Activated T-helper 1 cell treated with anti-CD3 and anti-CD28 coated beads, Interleukin-12 subunit alpha, Interleukin-12 subunit beta, Interleukin-2, Interleukin-4 antibody, amounts not matched to agents 30 ng/mL and 10 ng/mL and 1 ng/mL, durations not matched to agents 14 hours and 24 hours and 36 hours (primary cell): ENCODE results near the gene SENP1. TPM values are rescaled to one million over a fixed set of nuclear protein-coding genes. Genes with fewer than 3 reads are reported as not detected.

Experiments used
- DNase-seq: peaks from one replicate; pipeline ENCODE4 v3.0.0; 2021; ENCODE audit warnings: low spot score
- H3K27ac Mint-ChIP-seq: one replicate; pipeline ENCODE4 v1.8.0; 2021; ENCODE audit warnings: mild to moderate bottlenecking, mixed read lengths
- H3K27me3 Mint-ChIP-seq: one replicate; pipeline ENCODE4 v1.8.0; 2022; ENCODE audit warnings: mild to moderate bottlenecking, moderate library complexity, mixed read lengths; ENCODE audit not compliant: insufficient read depth
- H3K36me3 Mint-ChIP-seq: one replicate; pipeline ENCODE4 v1.8.0; 2021; ENCODE audit warnings: low read depth, mixed read lengths
- H3K4me1 Mint-ChIP-seq: one replicate; pipeline ENCODE4 v1.8.0; 2021; ENCODE audit warnings: low read depth, mixed read lengths
- H3K4me3 Mint-ChIP-seq: one replicate; pipeline ENCODE4 v1.8.0; 2021; ENCODE audit warnings: mild to moderate bottlenecking, moderate library complexity, mixed read lengths
- H3K9me3 Mint-ChIP-seq: one replicate; pipeline ENCODE4 v1.8.0; 2021; ENCODE audit warnings: mixed read lengths
- intact Hi-C: fragments of 100-400 bp; cut with micrococcal nuclease; formaldehyde crosslinking; loops from one replicate; pipeline ENCODE4 v1.15.1; 2024
- total RNA-seq: library from RNA; stranded (reverse); gene quantifications from 2 replicates; pipeline ENCODE4 v1.2.3, GENCODE V29; 2022

SENP1 gene
- total RNA-seq, 1 donor from 2014 or later = 52.2 TPM

DNA sequence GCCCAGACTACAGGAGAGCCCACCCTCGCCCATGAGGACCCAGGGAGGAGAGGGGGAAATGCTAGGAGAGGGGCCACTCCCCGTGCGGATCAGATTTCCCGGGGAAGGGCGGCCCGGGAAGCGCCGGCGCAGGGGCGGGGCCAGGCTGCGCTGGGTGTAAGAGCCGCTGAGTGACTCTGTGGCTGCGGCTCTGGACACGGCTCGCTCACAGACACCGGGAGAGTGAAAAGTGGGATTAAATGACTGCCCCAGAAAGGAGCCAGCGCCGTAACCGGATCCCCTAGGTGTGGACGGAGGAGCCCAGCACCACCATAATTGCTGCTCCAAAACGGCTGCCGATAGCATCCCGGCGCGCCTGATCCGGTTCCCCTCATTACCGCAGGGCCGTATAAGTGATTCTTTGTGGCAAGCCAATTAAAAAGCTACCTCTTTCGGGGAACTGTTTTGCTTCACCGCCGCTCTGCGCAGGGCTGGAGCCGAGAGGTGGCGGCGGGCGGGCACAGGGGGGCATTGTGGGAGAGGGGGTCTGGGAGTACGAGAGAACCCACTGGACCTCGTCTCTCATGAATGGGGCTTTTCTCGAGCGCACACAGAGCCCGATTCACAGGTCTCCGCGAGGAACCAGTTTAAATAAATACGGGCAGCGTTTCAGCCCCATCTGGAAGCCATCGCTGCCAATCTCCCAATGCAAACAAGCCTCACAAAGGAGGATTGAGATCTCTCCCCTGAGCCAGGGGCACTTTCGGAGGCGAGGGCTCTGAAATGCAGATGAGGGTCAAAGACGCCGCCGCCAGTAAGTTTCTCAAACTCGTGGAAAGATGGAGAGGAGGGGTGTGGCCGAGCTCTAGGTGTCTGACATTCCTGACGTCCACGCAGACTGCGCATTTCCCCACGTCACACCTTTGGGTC is 104.1 kb downstream of the SENP1 start:
- no peaks in the 10 kb centered on the region for H3K36me3 Mint-ChIP-seq
- H3K27me3 Mint-ChIP-seq = peaks cover 87% of the 10 kb centered on the region
- H3K4me1 Mint-ChIP-seq = peaks cover 32% of the 10 kb centered on the region
- peak overlapping the region; percentile 36 for H3K27ac Mint-ChIP-seq
- H3K9me3 Mint-ChIP-seq = no peaks in the 10 kb centered on the region
- H3K4me3 Mint-ChIP-seq = peak overlapping the region; percentile 54
- DNase-seq = no peak
- intact Hi-C loops = loop anchor here (2.0 to 5.0 kb wide), 4 partner anchors 39 to 976 kb away; partner anchors contain the start of genes CCDC184, TMEM106C and WNT1

DNA sequence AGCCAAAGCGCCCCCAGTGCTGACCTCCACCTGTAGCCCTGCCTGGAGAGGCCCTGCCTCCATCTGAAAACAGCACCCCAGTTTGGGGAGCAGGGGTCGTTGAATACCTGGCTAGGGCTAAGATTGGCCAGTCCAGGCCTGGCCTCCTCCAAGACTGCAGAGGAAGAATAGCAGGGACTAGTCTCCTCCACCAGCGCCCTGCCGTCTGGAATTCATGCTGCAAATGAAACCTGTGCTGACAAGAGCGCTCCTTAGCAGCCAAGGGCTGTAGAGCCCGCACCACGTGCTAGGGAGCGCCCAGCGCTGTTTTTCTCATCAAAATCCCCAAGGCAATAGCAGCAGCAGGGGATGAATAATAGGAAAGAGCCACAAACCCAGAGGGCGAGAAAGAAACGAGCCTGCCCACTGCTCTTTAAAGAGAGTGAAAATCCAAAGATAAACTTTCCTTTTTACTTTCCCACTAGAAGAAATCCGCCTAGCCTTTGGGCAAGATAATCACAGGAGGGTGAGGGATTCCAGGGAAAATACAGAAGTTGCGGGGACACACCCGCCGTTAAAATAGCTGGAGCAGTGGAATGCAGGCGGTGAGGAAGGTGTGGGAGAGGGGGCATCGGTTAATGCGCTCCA is 104.9 kb downstream of the SENP1 start:
- Mint-ChIP-seq H3K4me1 (peaks cover 32% of the 10 kb centered on the region), H3K36me3 (no peaks in the 10 kb centered on the region), H3K4me3 (peak overlapping the region; percentile 54), H3K27ac (peak overlapping the region; percentile 36), H3K27me3 (peaks cover 86% of the 10 kb centered on the region), H3K9me3 (no peaks in the 10 kb centered on the region)
- intact Hi-C loops = loop anchor here (5.0 kb wide), 3 partner anchors 166 to 976 kb away; partner anchors contain the start of genes CCDC184 and WNT1
- no peak for DNase-seq

DNA sequence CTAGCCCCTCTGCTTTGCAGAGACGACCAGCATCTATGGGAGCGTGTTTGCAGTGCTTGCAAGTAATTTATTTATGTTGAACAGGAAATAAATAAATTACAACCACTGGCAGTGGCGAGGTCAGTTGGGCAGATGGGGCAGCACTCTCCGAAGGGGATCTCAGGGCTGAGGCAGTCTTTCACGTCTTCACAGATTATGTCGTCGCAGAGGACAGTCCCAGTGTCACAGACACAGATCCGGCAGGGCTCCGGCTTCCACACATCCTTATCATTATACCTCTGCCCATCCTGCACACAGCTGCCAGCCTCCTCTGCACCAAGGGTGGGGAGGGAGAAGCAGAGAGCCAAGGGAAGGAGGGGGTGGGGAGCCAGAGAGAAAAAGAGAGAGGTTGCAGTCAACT is 106.1 kb downstream of the SENP1 start:
- H3K27me3 Mint-ChIP-seq = peaks cover 89% of the 10 kb centered on the region
- H3K9me3 Mint-ChIP-seq = no peaks in the 10 kb centered on the region
- intact Hi-C loops = loop anchor here (5.0 kb wide), 3 partner anchors 167 to 977 kb away; partner anchors contain the start of genes CCDC184 and WNT1
- peaks cover 32% of the 10 kb centered on the region for H3K4me1 Mint-ChIP-seq
- no peaks in the 10 kb centered on the region for H3K36me3 Mint-ChIP-seq
- no peak overlapping the region for H3K4me3 Mint-ChIP-seq
- H3K27ac Mint-ChIP-seq = no peak overlapping the region
- DNase-seq = no peak

DNA sequence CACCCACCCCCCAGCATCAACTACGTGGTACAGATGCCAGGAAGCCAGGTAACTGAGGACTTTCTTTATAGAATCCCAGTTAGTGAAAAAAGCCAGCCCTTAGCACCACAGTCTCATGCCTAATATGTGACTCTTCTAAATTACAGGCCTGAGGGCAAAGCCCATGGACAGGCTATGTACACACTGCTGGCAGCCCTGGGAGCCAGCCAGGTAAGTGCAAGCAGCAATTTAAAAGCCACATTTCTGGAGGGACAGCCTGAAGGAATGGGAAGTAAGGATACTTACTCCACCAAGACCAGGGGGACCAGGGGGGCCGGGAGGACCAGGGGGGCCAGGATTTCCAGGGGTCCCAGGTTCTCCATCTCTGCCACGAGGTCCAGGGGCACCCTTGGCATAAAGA is 108.6 kb downstream of the SENP1 start:
- intact Hi-C loops = no loop called here
- Mint-ChIP-seq H3K27ac (no peak overlapping the region), H3K27me3 (peaks cover 91% of the 10 kb centered on the region), H3K4me3 (no peak overlapping the region), H3K4me1 (peaks cover 15% of the 10 kb centered on the region), H3K36me3 (no peaks in the 10 kb centered on the region), H3K9me3 (no peaks in the 10 kb centered on the region)
- no peak for DNase-seq

DNA sequence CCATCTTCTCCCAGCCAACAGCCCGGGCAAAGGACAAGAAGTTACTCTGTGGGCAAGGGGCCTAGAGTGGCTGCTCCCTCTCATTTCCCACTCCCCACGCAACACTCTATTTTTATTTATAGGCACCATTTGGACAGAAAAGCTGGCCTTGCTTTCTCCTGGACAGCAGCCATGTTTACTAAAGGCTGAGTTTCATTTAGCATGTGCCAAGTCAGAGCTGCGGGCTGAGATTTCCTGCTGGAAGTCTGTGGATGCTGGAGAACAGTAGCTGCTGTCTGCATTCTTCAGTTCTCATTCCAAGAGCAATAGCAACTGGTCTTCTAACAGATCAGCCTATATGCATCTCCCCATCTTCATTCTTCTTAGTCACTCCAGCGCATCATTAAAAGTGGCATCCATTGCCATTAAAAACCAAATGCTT is 109.9 kb downstream of the SENP1 start:
- Mint-ChIP-seq H3K27ac (no peak overlapping the region), H3K4me1 (peaks cover 5% of the 10 kb centered on the region), H3K4me3 (no peak overlapping the region), H3K27me3 (peaks cover 89% of the 10 kb centered on the region), H3K36me3 (no peaks in the 10 kb centered on the region), H3K9me3 (no peaks in the 10 kb centered on the region)
- no peak for DNase-seq
- intact Hi-C loops = no loop called here

- Mint-ChIP-seq H3K27me3 (peaks cover 78% of the 10 kb centered on the region), H3K9me3 (no peaks in the 10 kb centered on the region), H3K27ac (no peak overlapping the region), H3K4me1 (peaks cover 17% of the 10 kb centered on the region), H3K36me3 (no peaks in the 10 kb centered on the region), H3K4me3 (no peak overlapping the region)
- DNase-seq = no peak
- intact Hi-C loops = no loop called here
These were observed 112.4 kb downstream of the SENP1 start for GRCh38 chr12:47993491-47993890.

Other genes starting within 250 kb of the SENP1 start
- 305 and 318 TPM in 2 replicates for gene VDR, start 201.1 kb downstream of the SENP1 start, total RNA-seq
- gene TMEM106C, start 142.5 kb downstream of the SENP1 start, total RNA-seq = 139 and 143 TPM in 2 replicates
- gene COL2A1, start 101.6 kb downstream of the SENP1 start, total RNA-seq = 0.08 TPM in 1 of 2 replicates, not detected in the other
- gene PFKM, start 13.3 kb upstream of the SENP1 start, total RNA-seq = 59.7 and 68.4 TPM in 2 replicates
- 33.3 and 36.1 TPM in 2 replicates for gene ASB8, start 51.4 kb upstream of the SENP1 start, total RNA-seq
- 0.61 and 0.75 TPM in 2 replicates for gene CCDC184, start 77.6 kb upstream of the SENP1 start, total RNA-seq
- gene OR10AD1, start 97.2 kb upstream of the SENP1 start, total RNA-seq = not detected in 2 replicates
- gene ZNF641, start 244.8 kb upstream of the SENP1 start, total RNA-seq = 7.0 and 7.1 TPM in 2 replicates